H1 (cell line): ENCODE data around the gene INTS2. TPM values are rescaled to one million over a fixed set of nuclear protein-coding genes. Genes with fewer than 3 reads are reported as not detected.

ENCODE experiments used
- CTCF ChIA-PET: fragments of 300-600 bp; sonication (Branson Sonifier 250); formaldehyde crosslinking; loops from one replicate; lab custom pipeline; 2021; ENCODE audit not compliant: partially characterized antibody; lab: Charles Lee
- POLR2A ChIA-PET: fragments of 300-600 bp; sonication (Branson Sonifier 250); formaldehyde crosslinking; loops from one replicate; lab custom pipeline; 2021; ENCODE audit warnings: inconsistent platforms; ENCODE audit not compliant: partially characterized antibody; lab: Charles Lee
- DNase-seq, 2 experiments: peaks; one replicate each; pipeline versions ENCODE4 v3.0.0 to v3.0.0-alpha.2; 2010 to 2022; ENCODE audit warnings: low spot score in 2 of 2, low read depth in 1 of 2, mixed read lengths in 1 of 2
- FAIRE-seq: peaks from 2 replicates; lab custom pipeline; 2011; peaks lifted over from hg19 to GRCh38; lab: Jason Lieb, UNC
- H2AFZ ChIP-seq: 2 replicates; pipeline ENCODE4 v1.8.1; 2012; ENCODE audit warnings: low read length, inconsistent platforms
- H2AK5ac ChIP-seq: 2 replicates; pipeline ENCODE4 v1.6.1; 2013; ENCODE audit warnings: low read depth, low read length
- H2BK120ac ChIP-seq: replicated peaks from 2 replicates; pipeline ENCODE3; 2013; ENCODE audit warnings: low read depth, low read length, inconsistent platforms
- H2BK12ac ChIP-seq: 2 replicates; pipeline ENCODE4 v1.6.1; 2013; ENCODE audit warnings: low read depth, low read length
- H2BK15ac ChIP-seq: 2 replicates; pipeline ENCODE4 v1.6.1; 2013; ENCODE audit warnings: low read length
- H2BK20ac ChIP-seq: 2 replicates; pipeline ENCODE4 v1.6.1; 2013; ENCODE audit warnings: low read length
- H2BK5ac ChIP-seq: 2 replicates; pipeline ENCODE4 v1.6.1; 2013; ENCODE audit warnings: low read depth, low read length
- H3K14ac ChIP-seq: 2 replicates; pipeline ENCODE4 v1.6.1; 2013; ENCODE audit warnings: inconsistent platforms; ENCODE audit not compliant: insufficient read length
- H3K18ac ChIP-seq: 2 replicates; pipeline ENCODE4 v1.6.1; 2013; ENCODE audit warnings: low read length; ENCODE audit errors: extremely low read depth
- H3K23ac ChIP-seq: 2 replicates; pipeline ENCODE4 v1.6.1; 2013; ENCODE audit warnings: inconsistent platforms; ENCODE audit not compliant: insufficient read length
- H3K23me2 ChIP-seq: 2 replicates; pipeline ENCODE4 v1.6.1; 2013; ENCODE audit warnings: low read depth, low read length
- H3K27ac ChIP-seq: 2 replicates; pipeline ENCODE4 v1.6.1; 2011; ENCODE audit warnings: low read depth, low read length, inconsistent platforms
- H3K27me3 ChIP-seq, 4 experiments: replicated peaks in 1 of 4; 1 replicate in 1 of 4; 2 replicates in 3 of 4; pipeline versions ENCODE4 v1.6.1 to v1.8.1; 2011 to 2013; ENCODE audit warnings: low read length in 3 of 4, mild to moderate bottlenecking in 3 of 4, inconsistent platforms in 2 of 4, mixed read lengths in 2 of 4, moderate library complexity in 1 of 4; ENCODE audit not compliant: control insufficient read depth in 3 of 4, insufficient read depth in 3 of 4; ENCODE audit errors: extremely low read depth in 1 of 4
- H3K36me3 ChIP-seq, 4 experiments: 2 replicates each; pipeline versions ENCODE4 v1.6.1 to v1.8.1; 2011 to 2013; ENCODE audit warnings: mild to moderate bottlenecking in 4 of 4, low read length in 3 of 4, moderate library complexity in 2 of 4, control low read depth in 1 of 4, inconsistent platforms in 1 of 4; ENCODE audit not compliant: insufficient read depth in 4 of 4, control insufficient read depth in 2 of 4
- H3K4ac ChIP-seq: replicated peaks from 2 replicates; pipeline ENCODE3; 2013; ENCODE audit warnings: low read length, low read depth, mixed read lengths, inconsistent platforms; ENCODE audit not compliant: insufficient read length
- H3K4me1 ChIP-seq, 4 experiments: replicated peaks in 1 of 4; 1 replicate in 1 of 4; 2 replicates in 3 of 4; pipeline versions ENCODE4 v1.6.1 to v1.8.1; 2011 to 2013; ENCODE audit warnings: low read length in 3 of 4, inconsistent platforms in 2 of 4, mixed read lengths in 1 of 4; ENCODE audit not compliant: insufficient read depth in 4 of 4, control insufficient read depth in 3 of 4
- H3K4me2 ChIP-seq, 2 experiments: 2 replicates each; pipeline versions ENCODE4 v1.6.1 to v1.8.1; 2011 to 2013; ENCODE audit warnings: low read depth in 2 of 2, low read length in 2 of 2, control low read depth in 1 of 2, inconsistent platforms in 1 of 2, mild to moderate bottlenecking in 1 of 2; ENCODE audit not compliant: insufficient read depth in 1 of 2
- H3K4me3 ChIP-seq, 4 experiments: fragments of 200-600, 300-600 bp in 1 of 4; sonication (generic), shearing (Covaris generic), sonication (Bioruptor Twin) in 1 of 4; 2 replicates each; pipeline versions ENCODE4 v1.5.1 to v1.8.1; 2011 to 2016; ENCODE audit warnings: low read length in 4 of 4, low read depth in 3 of 4, control low read depth in 2 of 4, inconsistent platforms in 2 of 4, mild to moderate bottlenecking in 2 of 4, mixed read lengths in 1 of 4, moderate library complexity in 1 of 4; ENCODE audit not compliant: insufficient read depth in 2 of 4; ENCODE audit errors: extremely low read depth in 1 of 4
- H3K56ac ChIP-seq: replicated peaks from 2 replicates; pipeline ENCODE3; 2013; ENCODE audit warnings: low read depth, mild to moderate bottlenecking, mixed read lengths, low read length, inconsistent platforms; ENCODE audit not compliant: insufficient read length
- H3K79me1 ChIP-seq: 2 replicates; pipeline ENCODE4 v1.6.1; 2013; ENCODE audit warnings: low read depth, low read length, control low read depth
- H3K79me2 ChIP-seq, 2 experiments: 2 replicates each; pipeline versions ENCODE4 v1.6.1 to v1.8.1; 2012 to 2013; ENCODE audit warnings: low read length in 2 of 2, mild to moderate bottlenecking in 2 of 2, inconsistent platforms in 1 of 2; ENCODE audit not compliant: insufficient read depth in 2 of 2, control insufficient read depth in 1 of 2
- H3K9ac ChIP-seq, 4 experiments: replicated peaks in 1 of 4; 1 replicate in 1 of 4; 2 replicates in 3 of 4; pipeline versions ENCODE4 v1.6.1 to v1.8.1; 2011 to 2013; ENCODE audit warnings: low read depth in 3 of 4, low read length in 3 of 4, control low read depth in 2 of 4, mild to moderate bottlenecking in 2 of 4, moderate library complexity in 2 of 4, inconsistent platforms in 1 of 4; ENCODE audit errors: extremely low read depth in 1 of 4
- H3K9me3 ChIP-seq, 2 experiments: 2 replicates each; pipeline versions ENCODE4 v1.6.1 to v1.8.1; 2012 to 2013; ENCODE audit warnings: mild to moderate bottlenecking in 2 of 2, moderate library complexity in 2 of 2, control low read depth in 1 of 2, inconsistent platforms in 1 of 2, low read depth in 1 of 2, low read length in 1 of 2, mixed read lengths in 1 of 2; ENCODE audit not compliant: insufficient read depth in 2 of 2
- H4K20me1 ChIP-seq, 2 experiments: replicated peaks in 1 of 2; 2 replicates each; pipeline versions ENCODE3 to v1.8.1; 2011 to 2013; ENCODE audit warnings: inconsistent platforms in 2 of 2, low read length in 2 of 2, mild to moderate bottlenecking in 1 of 2; ENCODE audit not compliant: insufficient read depth in 2 of 2, control insufficient read depth in 1 of 2
- H4K5ac ChIP-seq: 2 replicates; pipeline ENCODE4 v1.6.1; 2013; ENCODE audit warnings: low read length, low read depth, mixed read lengths, inconsistent platforms; ENCODE audit not compliant: insufficient read length
- H4K8ac ChIP-seq: 2 replicates; pipeline ENCODE4 v1.8.0; 2013; ENCODE audit warnings: mild to moderate bottlenecking, moderate library complexity, low read length, inconsistent platforms; ENCODE audit not compliant: insufficient read depth; ENCODE audit errors: extremely low read depth
- H4K91ac ChIP-seq: replicated peaks from 2 replicates; pipeline ENCODE3; 2013; ENCODE audit warnings: low read length, mixed read lengths, inconsistent platforms; ENCODE audit not compliant: insufficient read length
- BCL11A ChIP-seq, 2 experiments: IDR thresholded peaks; one replicate each; pipeline ENCODE4 v1.6.1; 2011; ENCODE audit warnings: low read depth in 2 of 2, low read length in 2 of 2, mild to moderate bottlenecking in 2 of 2
- GABPA ChIP-seq: IDR thresholded peaks from 2 replicates; pipeline ENCODE4 v1.6.1; 2011; ENCODE audit warnings: mild to moderate bottlenecking, low read length, moderate library complexity, borderline replicate concordance; ENCODE audit not compliant: insufficient read depth
- SIRT6 ChIP-seq: IDR thresholded peaks from one replicate; pipeline ENCODE4 v1.7.1; 2012; ENCODE audit warnings: low read length, inconsistent platforms
- SRF ChIP-seq: IDR thresholded peaks from 2 replicates; pipeline ENCODE4 v1.6.1; 2011; ENCODE audit warnings: mild to moderate bottlenecking, low read depth, low read length, moderate library complexity
- WGBS, 2 experiments: shearing (Covaris generic) in 1 of 2; methylation state at CpG; one replicate each; pipeline versions ENCODE4 v1.1.6 to v1.1.7; 2013 to 2015; ENCODE audit warnings: low lambda C conversion rate in 2 of 2, mixed read lengths in 2 of 2, inconsistent platforms in 1 of 2, low coverage in 1 of 2, missing lambda C conversion rate in 1 of 2; ENCODE audit not compliant: insufficient replicate concordance in 2 of 2, insufficient coverage in 1 of 2, insufficient read length in 1 of 2; ENCODE audit errors: extremely low coverage in 1 of 2, missing lambda C conversion rate in 1 of 2; 5-methylcytosine and 5-hydroxymethylcytosine counted together
- polyA plus RNA-seq, 7 experiments: library from polyadenylated mRNA; depleted of rRNA in 3 of 7; stranded (reverse) in 5 of 7; unstranded in 2 of 7; fragments of >200 nt in 5 of 7; fragments of 200-250 nt in 2 of 7; gene quantifications; 1 replicate in 5 of 7; 2 replicates in 1 of 7; 4 replicates in 1 of 7; pipeline versions ENCODE4 v1.2.1 to v1.2.3, GENCODE V29; 2011 to 2013; ENCODE audit warnings: missing spikeins in 2 of 7, mixed read lengths in 2 of 7
- total RNA-seq: library from RNA; stranded (reverse); fragmentation: NEBNext Ultra II Directional; extraction: Animal tissue kit (Norgen Biotek cat#: 25700); gene quantifications from 2 replicates; pipeline ENCODE4 v1.2.1, GENCODE V29; 2021

The INTS2 gene
- total and polyA plus RNA-seq, 2 of the 8 experiments (the other 6 are each of a cell fraction or from before 2014, with no cell fraction given), result 9.4 to 21.8 TPM

GRCh38 chr17:61842899-61843298 lies 84.9 kb downstream of the INTS2 start:
- no peak overlapping the region for H2BK12ac ChIP-seq
- CTCF ChIA-PET, result interaction anchor here (1.3 to 1.7 kb wide), 2 partner anchors 207 to 431 kb away, joined by 4 read pairs; no protein-coding TSS in a partner anchor
- no peak for FAIRE-seq
- POLR2A ChIA-PET, result interaction anchor here (1.0 to 1.4 kb wide), 3 partner anchors 11 to 21 kb away, joined by 3 to 5 read pairs (median 3); partner anchors contain the start of gene BRIP1
- peaks cover 0 to 1% of the 10 kb centered on the region in 2 experiments for H4K20me1 ChIP-seq
- H2BK5ac ChIP-seq, result no peak overlapping the region
- no peaks in the 10 kb centered on the region for H3K79me2 ChIP-seq
- no peak for TF ChIP-seq SIRT6
- TF ChIP-seq GABPA, result no peak
- TF ChIP-seq BCL11A (IDR thresholded peaks at IDR 0.05; ENCODE audit: low read depth in 2 of 2, low read length in 2 of 2), result no peak
- TF ChIP-seq SRF, result no peak
- TF ChIP-seq, all 59 proteins: peak for 0
- no peak overlapping the region for H3K4ac ChIP-seq
- H2BK20ac ChIP-seq, result no peak overlapping the region
- no peaks in the 10 kb centered on the region for H3K23me2 ChIP-seq
- no peak for DNase-seq
- no peak overlapping the region for H2BK120ac ChIP-seq
- no peak overlapping the region for H4K5ac ChIP-seq
- no peak overlapping the region for H2AK5ac ChIP-seq
- peaks cover 0 to 50% (median 12%) of the 10 kb centered on the region in 4 experiments; a peak in 5 of 8 replicates for H3K36me3 ChIP-seq
- no peak overlapping the region for H3K27ac ChIP-seq
- H3K9ac ChIP-seq, result no peak overlapping the region
- H3K9me3 ChIP-seq, result no peaks in the 10 kb centered on the region
- WGBS, 2 experiments, result 100% methylated on average over 1 of the region's 1 CpG; no CpG with 5 or more reads in 1 of the 2 experiments
- H3K4me1 ChIP-seq, result no peaks in the 10 kb centered on the region
- no peak overlapping the region for H3K56ac ChIP-seq
- H3K18ac ChIP-seq, result no peak overlapping the region
- H3K23ac ChIP-seq, result no peak overlapping the region
- H3K79me1 ChIP-seq, result no peaks in the 10 kb centered on the region
- H3K14ac ChIP-seq, result no peak overlapping the region
- H3K4me3 ChIP-seq, result no peak overlapping the region
- H4K8ac ChIP-seq, result no peak overlapping the region
- H3K27me3 ChIP-seq, result no peaks in the 10 kb centered on the region
- H2AFZ ChIP-seq, result no peak overlapping the region
- H2BK15ac ChIP-seq, result no peak overlapping the region
- no peak overlapping the region for H3K4me2 ChIP-seq
- no peak overlapping the region for H4K91ac ChIP-seq
